ENCODE results near the gene FCER2. TPM values are rescaled to one million over a fixed set of nuclear protein-coding genes. Genes with fewer than 3 reads are reported as not detected.
"Not testable (repeated sequence)": the region's sequence is repeated elsewhere in the genome, so short reads cannot be mapped to it uniquely, and the experiment has no call there.

FCER2 gene
- total RNA-seq, 1 donor from 2014 or later: not detected

DNA sequence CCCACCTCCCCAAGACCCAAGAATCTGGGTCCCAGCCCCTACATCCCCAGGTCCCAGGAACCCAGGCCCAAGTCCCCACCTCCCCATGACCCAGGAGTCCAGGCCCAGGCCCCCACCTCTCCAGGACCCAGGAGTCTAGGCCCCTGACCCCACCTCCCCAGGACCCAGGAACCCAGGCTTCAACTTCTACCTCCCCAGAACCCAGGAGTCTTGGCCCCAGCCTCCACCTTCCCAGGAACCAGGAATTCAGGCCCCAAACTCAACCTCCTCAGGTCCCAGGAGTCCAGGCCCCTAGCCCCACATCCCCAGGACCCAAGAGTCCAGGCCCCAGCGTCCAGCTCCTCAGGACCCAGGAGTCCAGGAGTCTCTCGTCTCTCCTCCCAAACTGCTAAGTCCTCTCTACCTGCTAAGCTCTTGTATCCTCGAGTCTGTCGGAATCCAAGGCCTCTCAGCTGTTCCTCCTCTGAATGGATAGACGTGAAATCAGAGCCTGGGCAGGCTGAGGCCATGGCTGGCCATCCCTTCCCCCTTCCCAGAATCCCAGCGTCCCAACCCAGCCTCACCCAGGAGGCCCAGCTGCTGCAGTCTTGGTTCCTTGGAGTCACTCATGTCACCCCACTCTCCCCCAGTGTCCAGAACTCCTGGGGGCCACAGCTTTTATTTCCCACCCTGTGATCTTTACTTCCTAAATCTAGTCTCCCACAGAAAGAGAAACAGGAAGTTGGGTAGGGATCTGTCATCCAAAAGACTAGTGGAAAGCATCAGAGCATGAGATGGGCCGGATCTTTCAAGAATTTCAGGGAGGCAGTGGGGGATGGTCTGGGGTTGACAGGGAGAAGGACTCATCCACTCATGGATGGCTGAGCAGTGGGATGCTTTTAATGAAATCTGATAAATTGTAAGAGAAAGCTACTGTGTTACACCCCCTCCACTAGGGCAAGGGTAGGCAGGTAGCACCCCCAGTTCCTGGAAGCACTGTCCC lies 45.3 kb upstream of the FCER2 start, which contains the start of gene CD209:
Gene CD209, minus strand, starts transcription at position 632 of the 982 bp plus-strand sequence. Its CDS starts 23 bp downstream, at position 609.
- DNase-seq: no peak
- Mint-ChIP-seq H3K36me3 (ENCODE audit: unreplicated experiment) (peaks cover 6% of the 10 kb centered on the region), H3K4me1 (ENCODE audit: low read depth, unreplicated experiment) (peaks cover 20% of the 10 kb centered on the region), H3K9me3 (ENCODE audit: unreplicated experiment) (peaks cover 13% of the 10 kb centered on the region), H3K4me3 (ENCODE audit: unreplicated experiment) (no peak within 1 kb of the TSS), H3K27ac (ENCODE audit: unreplicated experiment) (peak within 1 kb of the TSS; percentile 16), H3K27me3 (ENCODE audit: unreplicated experiment) (peaks cover 4% of the 10 kb centered on the region)
- TF ChIP-seq, protein P1, sequence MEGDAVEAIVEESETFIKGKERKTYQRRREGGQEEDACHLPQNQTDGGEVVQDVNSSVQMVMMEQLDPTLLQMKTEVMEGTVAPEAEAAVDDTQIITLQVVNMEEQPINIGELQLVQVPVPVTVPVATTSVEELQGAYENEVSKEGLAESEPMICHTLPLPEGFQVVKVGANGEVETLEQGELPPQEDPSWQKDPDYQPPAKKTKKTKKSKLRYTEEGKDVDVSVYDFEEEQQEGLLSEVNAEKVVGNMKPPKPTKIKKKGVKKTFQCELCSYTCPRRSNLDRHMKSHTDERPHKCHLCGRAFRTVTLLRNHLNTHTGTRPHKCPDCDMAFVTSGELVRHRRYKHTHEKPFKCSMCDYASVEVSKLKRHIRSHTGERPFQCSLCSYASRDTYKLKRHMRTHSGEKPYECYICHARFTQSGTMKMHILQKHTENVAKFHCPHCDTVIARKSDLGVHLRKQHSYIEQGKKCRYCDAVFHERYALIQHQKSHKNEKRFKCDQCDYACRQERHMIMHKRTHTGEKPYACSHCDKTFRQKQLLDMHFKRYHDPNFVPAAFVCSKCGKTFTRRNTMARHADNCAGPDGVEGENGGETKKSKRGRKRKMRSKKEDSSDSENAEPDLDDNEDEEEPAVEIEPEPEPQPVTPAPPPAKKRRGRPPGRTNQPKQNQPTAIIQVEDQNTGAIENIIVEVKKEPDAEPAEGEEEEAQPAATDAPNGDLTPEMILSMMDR (IDR thresholded peaks at IDR 0.05; ENCODE audit: partially characterized antibody, unreplicated experiment): no peak

DNA sequence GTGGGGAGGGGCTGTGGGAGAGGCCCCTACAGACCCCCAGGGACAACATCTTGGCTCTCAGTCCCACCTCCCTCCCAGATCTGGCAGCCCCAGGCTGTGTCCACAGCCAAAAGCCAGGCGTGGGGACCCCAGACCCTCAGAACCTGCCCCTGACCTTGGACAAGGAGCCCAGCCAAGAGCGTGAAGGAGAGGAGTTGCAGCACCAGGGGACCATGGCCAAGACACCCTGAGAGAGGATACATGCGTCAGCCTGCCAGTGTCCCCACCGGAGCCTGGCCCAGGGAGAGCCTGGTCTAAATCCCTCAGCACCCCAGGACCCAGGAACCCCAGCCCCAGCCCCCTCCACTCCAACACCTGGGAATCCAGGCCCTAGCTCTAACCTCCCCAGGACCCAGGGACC lies 44.4 kb upstream of the FCER2 start:
- H3K27me3 Mint-ChIP-seq (ENCODE audit: unreplicated experiment); H3K4me3 Mint-ChIP-seq (ENCODE audit: unreplicated experiment); DNase-seq; H3K36me3 Mint-ChIP-seq (ENCODE audit: unreplicated experiment); H3K27ac Mint-ChIP-seq (ENCODE audit: unreplicated experiment): not testable (repeated sequence)
- Mint-ChIP-seq H3K9me3 (ENCODE audit: unreplicated experiment) (peaks cover 12% of the 10 kb centered on the region), H3K4me1 (ENCODE audit: low read depth, unreplicated experiment) (peaks cover 25% of the 10 kb centered on the region)

DNA sequence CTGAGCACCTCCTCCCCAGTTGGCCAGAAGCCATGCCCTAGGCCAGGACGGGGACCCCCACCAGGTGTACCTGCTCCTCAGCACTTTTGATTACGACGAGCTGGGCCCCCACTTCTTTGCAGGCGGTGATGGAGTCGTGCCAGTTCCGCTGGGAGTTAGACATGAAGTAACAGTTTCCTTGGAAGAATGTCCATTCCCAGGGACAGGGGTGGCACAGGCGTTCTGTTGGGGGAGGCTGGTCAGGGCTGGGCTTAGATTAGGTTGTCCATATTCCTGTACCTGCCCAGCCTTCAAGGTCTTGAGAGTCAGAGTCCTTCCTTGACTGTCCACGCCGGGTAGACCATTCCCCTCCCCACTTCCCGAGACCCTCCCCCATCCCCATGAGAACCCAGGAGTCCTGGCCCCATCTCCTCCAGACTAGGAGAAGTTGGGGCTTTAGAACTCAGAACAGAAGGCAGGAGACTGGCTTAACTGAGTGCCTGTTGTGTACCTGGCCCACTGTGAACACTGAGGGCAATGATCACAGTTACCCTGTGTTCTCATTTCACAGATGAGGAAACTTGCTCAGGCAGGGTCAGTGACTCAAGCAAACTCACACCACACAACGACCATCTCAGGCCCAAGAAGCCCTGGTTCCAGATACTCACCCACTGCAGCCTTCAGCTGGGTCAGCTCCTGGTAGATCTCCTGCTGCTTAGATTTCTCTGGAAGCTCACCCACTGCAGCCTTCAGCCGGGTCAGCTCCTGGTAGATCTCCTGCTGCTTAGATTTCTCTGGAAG lies 43.1 kb upstream of the FCER2 start:
- TF ChIP-seq, protein P1 (IDR thresholded peaks at IDR 0.05; ENCODE audit: partially characterized antibody, unreplicated experiment): no peak
- Mint-ChIP-seq H3K9me3 (ENCODE audit: unreplicated experiment) (peaks cover 15% of the 10 kb centered on the region), H3K27ac (ENCODE audit: unreplicated experiment) (peak overlapping the region; percentile 18), H3K27me3 (ENCODE audit: unreplicated experiment) (peaks cover 4% of the 10 kb centered on the region), H3K4me3 (ENCODE audit: unreplicated experiment) (peak overlapping the region; percentile 11), H3K36me3 (ENCODE audit: unreplicated experiment) (peaks cover 5% of the 10 kb centered on the region), H3K4me1 (ENCODE audit: low read depth, unreplicated experiment) (peaks cover 25% of the 10 kb centered on the region)
- DNase-seq: no peak

DNA sequence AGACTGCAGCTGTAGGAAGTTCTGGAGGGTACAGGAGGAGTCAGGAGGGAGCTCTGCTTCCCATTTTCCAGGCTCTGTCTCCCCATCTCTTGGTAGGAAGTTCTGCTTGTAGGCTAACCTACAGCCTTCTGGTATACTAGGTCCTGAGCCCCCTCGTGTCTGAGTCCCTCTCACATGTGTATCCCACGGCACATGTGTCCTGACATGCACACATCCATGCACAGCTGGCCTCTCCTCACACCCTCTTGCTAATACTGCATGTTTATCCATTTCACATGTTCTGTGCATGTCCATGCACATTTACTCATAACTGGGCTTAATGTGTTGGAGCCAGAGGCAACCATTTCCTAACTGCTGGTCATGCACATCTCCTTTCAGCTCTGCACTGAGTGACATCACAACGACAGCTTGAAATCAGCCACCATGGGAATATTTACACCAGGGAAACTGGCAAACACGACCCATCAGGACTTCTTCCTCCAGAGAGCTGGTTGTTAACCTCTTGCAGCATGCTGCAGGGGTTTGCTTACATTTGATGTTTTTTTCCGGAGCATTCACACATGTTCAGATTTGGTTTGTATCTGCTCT lies 42.4 kb upstream of the FCER2 start:
- peaks cover 15% of the 10 kb centered on the region for H3K9me3 Mint-ChIP-seq (ENCODE audit: unreplicated experiment)
- H3K4me1 Mint-ChIP-seq (ENCODE audit: low read depth, unreplicated experiment): peaks cover 25% of the 10 kb centered on the region
- H3K27me3 Mint-ChIP-seq (ENCODE audit: unreplicated experiment): peaks cover 4% of the 10 kb centered on the region
- TF ChIP-seq, protein P1 (IDR thresholded peaks at IDR 0.05; ENCODE audit: partially characterized antibody, unreplicated experiment): no peak
- H3K36me3 Mint-ChIP-seq (ENCODE audit: unreplicated experiment): peaks cover 5% of the 10 kb centered on the region
- peak overlapping the region; percentile 43 for H3K27ac Mint-ChIP-seq (ENCODE audit: unreplicated experiment)
- no peak for DNase-seq
- peak overlapping the region; percentile 46 for H3K4me3 Mint-ChIP-seq (ENCODE audit: unreplicated experiment)

DNA sequence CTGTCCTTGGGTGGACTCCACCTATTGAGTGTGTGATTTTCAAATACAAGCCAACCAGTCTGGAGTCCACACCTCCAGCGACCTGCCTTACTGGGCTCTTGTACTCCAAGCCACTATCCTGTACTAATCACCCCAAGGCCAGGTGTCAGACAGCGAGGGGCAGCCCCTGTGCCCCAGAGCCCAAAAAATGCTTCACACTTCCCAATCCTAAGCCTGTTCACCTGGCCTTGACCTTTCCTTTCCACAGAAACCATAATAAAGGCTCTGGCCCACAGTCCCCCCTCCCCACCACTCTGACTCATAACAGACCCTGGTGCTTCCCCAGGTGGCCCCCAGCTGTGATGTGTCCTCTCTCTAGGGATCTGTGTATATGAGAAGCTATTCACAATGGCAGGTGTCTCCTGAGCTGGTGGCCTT lies 41.5 kb upstream of the FCER2 start:
- TF ChIP-seq, protein P1 (IDR thresholded peaks at IDR 0.05; ENCODE audit: partially characterized antibody, unreplicated experiment): no peak
- H3K9me3 Mint-ChIP-seq (ENCODE audit: unreplicated experiment): peaks cover 15% of the 10 kb centered on the region
- no peak for DNase-seq
- peaks cover 4% of the 10 kb centered on the region for H3K27me3 Mint-ChIP-seq (ENCODE audit: unreplicated experiment)
- peak overlapping the region; percentile 71 for H3K4me3 Mint-ChIP-seq (ENCODE audit: unreplicated experiment)
- H3K4me1 Mint-ChIP-seq (ENCODE audit: low read depth, unreplicated experiment): peaks cover 25% of the 10 kb centered on the region
- peaks cover 5% of the 10 kb centered on the region for H3K36me3 Mint-ChIP-seq (ENCODE audit: unreplicated experiment)
- H3K27ac Mint-ChIP-seq (ENCODE audit: unreplicated experiment): peak overlapping the region; percentile 95
